HUES6 (cell line): ENCODE data around the gene TMEM225B.
"Not testable (repeated sequence)": the region's sequence is repeated elsewhere in the genome, so short reads cannot be mapped to it uniquely, and the experiment has no call there.

ENCODE experiments used
- H3K27ac ChIP-seq: 2 replicates; pipeline ENCODE4 v1.7.0; 2013; ENCODE audit warnings: low read depth, mild to moderate bottlenecking, low read length, inconsistent platforms
- H3K27me3 ChIP-seq: 2 replicates; pipeline ENCODE4 v1.6.1; 2013; ENCODE audit warnings: low read length; ENCODE audit not compliant: control insufficient read depth, insufficient read depth
- H3K36me3 ChIP-seq: 2 replicates; pipeline ENCODE4 v1.6.1; 2013; ENCODE audit warnings: low read length; ENCODE audit not compliant: control insufficient read depth, insufficient read depth
- H3K4me1 ChIP-seq: 2 replicates; pipeline ENCODE4 v1.6.1; 2013; ENCODE audit warnings: low read length; ENCODE audit not compliant: control insufficient read depth, insufficient read depth
- H3K4me3 ChIP-seq: 2 replicates; pipeline ENCODE4 v1.5.1; 2013; ENCODE audit warnings: low read depth, low read length
- H3K9ac ChIP-seq: one replicate; pipeline ENCODE4 v1.6.1; 2013; ENCODE audit warnings: mild to moderate bottlenecking, low read length
- H3K9me3 ChIP-seq: 2 replicates; pipeline ENCODE4 v1.6.1; 2013; ENCODE audit warnings: low read depth, low read length; ENCODE audit not compliant: control insufficient read depth, insufficient read depth

TMEM225B gene

DNA sequence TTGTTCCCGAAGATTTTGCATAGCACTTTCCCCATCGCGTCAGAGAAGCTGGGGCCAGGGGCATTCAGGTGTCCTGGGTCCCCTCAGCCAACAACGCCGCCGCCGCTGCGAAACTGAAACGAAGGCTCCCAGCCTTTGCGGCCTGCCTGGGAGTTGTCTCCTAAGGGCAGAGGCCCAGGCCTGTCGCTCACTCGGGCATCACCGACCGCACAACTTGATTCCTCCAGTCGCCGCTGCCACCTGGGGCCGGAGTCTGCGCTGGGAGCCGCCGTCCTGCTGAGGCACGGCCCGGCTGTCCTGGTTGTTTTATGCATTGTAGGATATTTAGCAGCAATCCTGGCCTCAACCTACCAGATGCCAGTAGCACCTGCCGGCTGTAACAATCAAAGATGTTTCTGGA is 40.7 kb downstream of the TMEM225B start:
- Histone ChIP-seq H3K9ac (no peak overlapping the region), H3K9me3 (no peaks in the 10 kb centered on the region), H3K36me3 (peaks cover 5% of the 10 kb centered on the region; the same call in 1 of the 2 replicates), H3K27ac (no peak overlapping the region), H3K4me1 (peaks cover 9% of the 10 kb centered on the region), H3K4me3 (no peak overlapping the region), H3K27me3 (no peaks in the 10 kb centered on the region)

DNA sequence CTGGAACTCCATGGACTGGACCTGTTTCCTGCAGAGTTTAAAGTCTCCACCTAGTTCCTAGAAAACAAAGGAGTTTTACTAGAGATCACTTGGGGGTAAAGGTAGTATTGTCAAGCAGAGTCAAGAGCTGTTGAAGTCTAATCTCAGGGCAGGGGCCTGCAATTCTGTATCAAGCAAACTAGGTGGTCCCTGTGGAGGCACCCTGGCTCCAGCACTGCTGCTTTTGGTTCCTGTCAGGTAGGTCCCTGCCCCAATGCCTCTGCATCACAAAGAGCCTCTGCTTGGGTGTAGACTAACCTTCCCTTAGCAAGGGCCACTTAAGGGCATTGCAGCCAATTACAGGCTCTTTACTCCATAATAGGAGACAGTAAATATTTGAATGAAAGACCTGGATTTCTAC is 41.2 kb downstream of the TMEM225B start:
- H3K9ac ChIP-seq, result no peak overlapping the region
- no peaks in the 10 kb centered on the region for H3K36me3 ChIP-seq
- H3K4me1 ChIP-seq, result peaks cover 9% of the 10 kb centered on the region
- no peak overlapping the region for H3K4me3 ChIP-seq
- H3K27ac ChIP-seq, result no peak overlapping the region
- no peaks in the 10 kb centered on the region for H3K27me3 ChIP-seq
- H3K9me3 ChIP-seq, result no peaks in the 10 kb centered on the region

DNA sequence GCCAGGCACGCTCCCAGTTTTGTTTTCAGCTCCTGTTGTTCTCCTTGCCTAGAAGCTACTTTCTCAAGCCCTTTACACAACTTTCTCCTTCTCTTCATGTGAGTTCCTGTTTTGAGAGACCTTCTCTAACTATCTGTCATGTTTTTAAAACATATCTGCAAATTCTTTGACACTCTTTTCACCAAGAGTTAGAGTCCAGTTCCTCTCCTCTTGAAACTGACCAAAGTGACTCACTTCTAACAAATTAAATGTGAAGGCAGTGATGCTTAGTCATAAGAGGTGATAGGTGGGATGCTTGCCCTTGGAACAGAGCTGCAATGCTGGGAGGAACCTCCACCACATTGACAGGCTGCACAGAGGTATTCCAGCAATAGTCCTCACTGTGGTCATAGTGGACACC is 44.0 kb downstream of the TMEM225B start:
- Histone ChIP-seq H3K36me3 (no peaks in the 10 kb centered on the region), H3K4me1 (peaks cover 9% of the 10 kb centered on the region), H3K9me3 (no peaks in the 10 kb centered on the region), H3K27ac (no peak overlapping the region), H3K27me3 (no peaks in the 10 kb centered on the region), H3K4me3 (no peak overlapping the region), H3K9ac (no peak overlapping the region)

DNA sequence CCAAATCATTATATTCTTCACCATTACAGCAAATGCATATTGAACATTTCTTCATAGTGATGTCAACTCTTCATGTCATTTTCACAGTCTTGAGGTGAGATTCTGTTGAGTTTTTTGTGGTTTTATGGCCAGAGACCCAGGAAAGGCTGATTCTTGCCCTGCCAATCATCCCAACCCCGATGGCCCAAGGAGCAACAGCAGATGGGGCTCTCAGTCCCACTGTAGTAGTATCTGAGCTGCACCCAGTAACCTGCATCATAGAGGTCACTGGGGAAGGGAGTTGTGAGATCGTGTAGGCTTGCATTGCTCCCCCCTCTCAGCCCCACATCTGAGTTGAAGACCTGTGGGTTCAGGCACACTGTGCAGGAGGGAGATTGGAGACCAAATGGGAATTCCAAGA is 45.4 kb downstream of the TMEM225B start:
- Histone ChIP-seq H3K36me3 (no peaks in the 10 kb centered on the region), H3K9me3 (no peaks in the 10 kb centered on the region), H3K27ac (no peak overlapping the region), H3K9ac (no peak overlapping the region), H3K27me3 (no peaks in the 10 kb centered on the region), H3K4me3 (no peak overlapping the region), H3K4me1 (peaks cover 7% of the 10 kb centered on the region)

DNA sequence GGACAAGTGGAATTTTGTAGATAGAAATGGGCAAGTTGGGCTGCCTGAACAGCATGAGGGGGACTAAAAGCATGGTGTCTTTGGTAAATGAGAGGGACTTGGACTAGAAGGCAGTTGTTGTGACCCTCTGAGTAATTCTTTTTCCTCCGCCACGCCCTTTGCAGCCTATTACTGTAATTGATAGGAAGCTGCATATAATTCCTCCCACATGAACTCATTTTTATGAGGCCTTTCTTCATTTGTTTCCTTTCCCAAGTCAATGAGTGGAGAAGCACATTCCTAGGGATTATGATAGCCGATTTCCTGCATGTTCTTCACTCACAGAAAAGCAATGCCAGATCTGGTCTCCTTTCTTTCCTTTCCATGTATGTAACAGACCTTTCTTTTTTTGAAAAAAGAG is 46.4 kb downstream of the TMEM225B start:
- H3K4me3 ChIP-seq, result no peak overlapping the region
- H3K9ac ChIP-seq, result no peak overlapping the region
- H3K4me1 ChIP-seq, result no peaks in the 10 kb centered on the region
- no peaks in the 10 kb centered on the region for H3K9me3 ChIP-seq
- no peaks in the 10 kb centered on the region for H3K27me3 ChIP-seq
- no peaks in the 10 kb centered on the region for H3K36me3 ChIP-seq
- no peak overlapping the region for H3K27ac ChIP-seq

DNA sequence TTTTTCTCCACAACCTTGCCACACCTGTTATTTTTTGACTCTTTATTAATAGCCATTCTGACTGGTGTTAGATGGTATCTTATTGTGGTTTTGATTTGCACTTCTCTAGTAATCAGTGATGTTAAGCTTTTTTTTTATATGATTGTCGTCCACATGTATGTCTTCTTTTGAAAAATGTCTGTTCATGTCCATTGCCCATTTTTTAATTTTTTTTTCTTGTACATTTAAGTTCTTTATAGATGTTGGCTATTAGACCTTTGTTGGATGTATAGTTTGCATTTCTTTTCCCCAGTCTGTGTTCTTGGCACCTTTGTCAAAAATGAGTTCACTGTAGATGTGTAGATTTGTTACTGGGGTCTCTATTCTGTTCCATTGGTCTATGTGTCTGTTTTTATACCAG is 47.5 kb downstream of the TMEM225B start:
- no peak overlapping the region for H3K4me3 ChIP-seq
- H3K4me1 ChIP-seq, result no peaks in the 10 kb centered on the region
- no peak overlapping the region for H3K27ac ChIP-seq
- H3K27me3 ChIP-seq, result no peaks in the 10 kb centered on the region
- H3K9me3 ChIP-seq, result no peaks in the 10 kb centered on the region
- no peaks in the 10 kb centered on the region for H3K36me3 ChIP-seq
- no peak overlapping the region for H3K9ac ChIP-seq

DNA sequence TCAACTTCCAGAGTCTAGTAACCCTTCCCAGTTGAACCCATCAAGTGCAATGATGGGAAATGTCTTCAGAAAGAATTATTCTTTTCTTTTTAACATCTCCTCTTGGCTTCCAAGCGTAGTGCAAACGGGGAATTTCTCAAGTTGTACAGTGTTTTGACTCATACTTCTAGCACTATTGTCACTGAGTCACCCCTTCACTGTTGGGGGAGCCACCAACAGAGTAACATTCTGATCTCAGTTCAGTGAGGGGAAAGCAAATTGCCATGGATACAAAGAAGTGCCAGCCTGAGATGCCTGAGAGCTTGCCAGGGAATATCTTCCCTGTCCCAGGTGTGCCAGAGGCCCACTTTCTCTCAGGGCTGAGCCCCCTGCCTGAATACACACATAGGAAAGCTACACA is 50.8 kb downstream of the TMEM225B start:
- Histone ChIP-seq H3K27ac (no peak overlapping the region), H3K9ac (no peak overlapping the region), H3K4me1 (no peaks in the 10 kb centered on the region), H3K36me3 (no peaks in the 10 kb centered on the region), H3K27me3 (no peaks in the 10 kb centered on the region), H3K4me3 (no peak overlapping the region), H3K9me3 (no peaks in the 10 kb centered on the region)

DNA sequence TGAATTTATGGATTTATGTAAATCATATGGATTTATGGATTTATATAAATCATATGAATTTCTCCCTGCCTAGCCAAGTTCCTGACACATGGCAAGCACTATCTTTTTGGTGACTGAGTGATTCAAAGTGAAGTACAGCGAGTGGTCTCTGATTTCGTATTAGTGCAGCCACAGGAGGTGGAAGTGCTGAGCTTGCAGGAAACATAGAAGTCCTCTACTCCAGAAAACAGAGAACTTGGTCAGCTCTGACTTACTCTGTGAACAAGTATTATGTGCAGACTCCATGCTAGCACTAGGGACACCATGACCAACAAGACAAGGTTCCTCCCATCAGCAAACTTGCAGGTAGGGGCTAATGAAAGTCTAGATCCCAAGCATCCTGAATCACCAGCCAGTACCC is 53.2 kb downstream of the TMEM225B start:
- H3K4me3 ChIP-seq, result no peak overlapping the region
- H3K36me3 ChIP-seq, result no peaks in the 10 kb centered on the region
- H3K4me1 ChIP-seq, result no peaks in the 10 kb centered on the region

DNA sequence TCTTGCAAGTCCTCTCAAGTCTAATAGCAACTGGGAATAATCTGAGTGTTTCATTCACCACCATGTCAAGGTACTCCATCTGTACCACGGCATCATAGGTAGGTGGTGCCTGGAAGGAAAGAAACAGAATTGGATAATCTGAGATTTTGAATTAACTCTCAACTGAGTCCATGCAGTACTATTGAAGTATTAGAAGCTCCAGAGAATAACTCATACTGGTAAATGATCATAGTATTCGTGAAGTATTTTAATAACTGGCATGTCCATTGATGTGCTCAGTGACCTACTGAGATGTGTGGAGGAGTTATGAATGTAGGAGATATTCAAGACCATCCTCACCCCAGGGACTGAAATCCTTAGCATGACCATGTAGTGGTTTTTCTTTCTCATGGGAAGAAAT is 54.6 kb downstream of the TMEM225B start:
- H3K27me3 ChIP-seq, result no peaks in the 10 kb centered on the region
- H3K4me3 ChIP-seq, result no peak overlapping the region
- H3K9me3 ChIP-seq, result no peaks in the 10 kb centered on the region
- no peaks in the 10 kb centered on the region for H3K36me3 ChIP-seq
- H3K4me1 ChIP-seq, result no peaks in the 10 kb centered on the region
- H3K9ac ChIP-seq, result no peak overlapping the region
- no peak overlapping the region for H3K27ac ChIP-seq

More for the DNA sequence above, 53.2 kb downstream of the TMEM225B start:
- Histone ChIP-seq H3K27ac (no peak overlapping the region), H3K9me3 (no peaks in the 10 kb centered on the region), H3K9ac (no peak overlapping the region), H3K27me3 (no peaks in the 10 kb centered on the region)

DNA sequence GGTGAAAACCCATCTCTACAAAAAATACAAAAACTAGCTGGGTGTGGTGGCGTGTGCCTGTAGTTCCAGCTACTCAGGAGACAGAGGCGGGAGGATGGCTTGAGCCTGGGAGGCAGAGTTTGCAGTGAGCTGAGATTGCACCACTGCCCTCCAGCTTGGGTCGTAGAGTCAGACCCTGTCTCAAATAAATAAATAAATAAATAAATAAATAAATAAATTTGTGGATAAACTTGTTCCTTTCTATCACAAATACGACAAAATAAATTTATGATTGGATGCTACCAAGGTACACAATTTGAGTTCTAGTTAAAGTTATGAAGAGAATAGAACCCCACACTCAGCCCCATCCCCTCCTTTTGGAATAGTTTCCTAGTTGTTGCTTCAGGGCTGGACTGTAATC is 55.2 kb downstream of the TMEM225B start:
- not testable (repeated sequence) for H3K27me3 ChIP-seq, H3K9me3 ChIP-seq, H3K9ac ChIP-seq, H3K4me3 ChIP-seq, H3K27ac ChIP-seq, H3K36me3 ChIP-seq, H3K4me1 ChIP-seq

DNA sequence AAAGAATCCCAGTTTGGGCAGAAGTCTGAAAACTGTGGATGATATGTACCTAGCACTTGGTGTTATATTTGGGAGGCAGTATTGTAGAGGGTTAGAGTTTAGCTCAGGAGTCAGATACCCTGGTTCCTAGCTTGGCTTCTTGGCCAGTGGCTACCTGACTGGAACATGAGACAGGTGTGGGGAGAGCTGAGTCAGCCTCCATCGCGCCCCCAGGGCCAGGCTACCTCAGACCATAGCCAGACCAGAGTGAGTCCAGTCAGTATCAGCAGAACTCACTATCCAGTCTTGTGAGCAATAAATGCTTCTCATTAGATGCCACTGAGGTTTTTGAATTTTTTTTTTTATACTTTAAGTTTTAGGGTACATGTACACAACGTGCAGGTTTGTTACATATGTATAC is 55.7 kb downstream of the TMEM225B start:
- Histone ChIP-seq H3K27me3 (no peaks in the 10 kb centered on the region), H3K36me3 (no peaks in the 10 kb centered on the region), H3K27ac (no peak overlapping the region), H3K9me3 (no peaks in the 10 kb centered on the region), H3K9ac (no peak overlapping the region), H3K4me1 (no peaks in the 10 kb centered on the region), H3K4me3 (no peak overlapping the region)

DNA sequence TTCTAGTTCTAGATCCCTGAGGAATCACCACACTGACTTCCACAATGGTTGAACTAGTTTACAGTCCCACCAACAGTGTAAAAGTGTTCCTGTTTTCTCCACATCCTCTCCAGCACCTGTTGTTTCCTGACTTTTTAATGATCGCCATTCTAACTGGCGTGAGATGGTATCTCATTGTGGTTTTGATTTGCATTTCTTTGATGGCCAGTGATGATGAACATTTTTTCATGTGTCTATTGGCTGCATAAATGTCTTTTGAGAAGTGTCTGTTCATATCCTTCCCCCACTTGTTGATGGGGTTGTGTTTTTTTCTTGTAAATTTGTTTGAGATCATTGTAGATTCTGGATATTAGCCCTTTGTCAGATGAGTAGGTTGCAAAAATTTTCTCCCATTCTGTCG is 56.6 kb downstream of the TMEM225B start:
- not testable (repeated sequence) for H3K4me1 ChIP-seq, H3K9me3 ChIP-seq, H3K4me3 ChIP-seq, H3K9ac ChIP-seq, H3K27me3 ChIP-seq, H3K27ac ChIP-seq, H3K36me3 ChIP-seq
